AG04449 (cell line): ENCODE measurements around the gene ITGA6.
A peak's percentile ranks its signal among the peaks of the same experiment; 100 is the strongest.

ENCODE experiments used
- CTCF ChIA-PET: fragments of 350-600 bp; formaldehyde crosslinking; extraction: SDS; loops from one replicate; lab custom pipeline; 2021; ENCODE audit warnings: antibody characterized with exemption; lab: Yijun Ruan, JAX
- POLR2A ChIA-PET: fragments of 400-600, 350-600 bp; formaldehyde crosslinking; extraction: SDS; loops from one replicate; lab custom pipeline; 2020; ENCODE audit warnings: antibody characterized with exemption, inconsistent platforms; lab: Yijun Ruan, JAX
- DNase-seq: peaks from one replicate; pipeline ENCODE4 v3.0.0-alpha.2; 2010; ENCODE audit warnings: low read depth, low spot score
- H3K4me3 ChIP-seq: 2 replicates; pipeline ENCODE4 v1.5.1; 2011; ENCODE audit warnings: low read depth, mild to moderate bottlenecking, control low read depth, low read length
- TF ChIP-seq, protein P1 (sequence below): IDR thresholded peaks from one replicate; pipeline ENCODE4 v1.5.1; 2011; ENCODE audit warnings: mild to moderate bottlenecking, moderate library complexity, low read length, control low read depth, inconsistent platforms; ENCODE audit not compliant: insufficient read depth; ENCODE audit errors: missing control alignments

The ITGA6 gene

DNA sequence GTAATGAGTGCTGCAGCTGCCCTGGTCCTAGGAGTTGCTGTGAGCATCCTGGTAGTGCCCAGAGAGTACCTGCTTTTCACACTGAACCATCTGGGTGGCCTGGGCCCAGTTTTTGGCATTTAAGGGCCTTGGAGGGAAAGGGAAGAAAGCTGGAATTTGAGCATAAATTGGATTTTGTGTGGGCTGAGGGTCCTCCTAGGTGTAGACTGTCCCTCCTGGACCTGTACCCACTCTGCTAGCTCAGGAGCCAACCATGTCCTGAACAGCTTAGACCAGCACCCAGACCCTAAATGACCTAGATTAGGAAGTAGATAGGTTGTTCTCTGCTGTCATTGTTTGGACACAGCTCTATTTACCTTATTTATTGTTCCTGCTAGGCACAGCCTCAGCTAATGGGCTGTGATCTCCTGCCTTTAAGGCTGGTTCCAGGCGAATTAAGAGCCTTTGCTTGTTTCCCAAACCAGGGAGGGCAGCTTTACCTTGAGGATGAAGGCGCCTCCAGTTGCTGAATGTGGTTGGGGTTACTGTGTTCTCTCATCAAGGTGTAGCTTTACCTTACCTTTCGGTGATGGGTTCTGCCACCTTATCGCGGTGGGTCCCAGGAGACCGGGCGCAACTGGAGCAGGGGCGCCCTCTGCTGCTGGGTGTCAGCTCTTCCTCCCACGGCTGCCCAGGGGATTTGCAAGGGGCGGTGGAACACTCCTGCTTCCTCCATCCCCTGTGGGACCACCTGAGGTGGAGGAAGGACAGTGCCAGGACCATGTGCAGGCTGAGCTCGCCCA, 34.4 kb downstream of the ITGA6 start:
- H3K4me3 ChIP-seq, result no peak overlapping the region
- POLR2A ChIA-PET, result interaction anchor here (0.9 to 1.4 kb wide), 3 partner anchors 11 to 230 kb away, joined by 4 to 5 read pairs (median 5); no protein-coding TSS in a partner anchor

DNA sequence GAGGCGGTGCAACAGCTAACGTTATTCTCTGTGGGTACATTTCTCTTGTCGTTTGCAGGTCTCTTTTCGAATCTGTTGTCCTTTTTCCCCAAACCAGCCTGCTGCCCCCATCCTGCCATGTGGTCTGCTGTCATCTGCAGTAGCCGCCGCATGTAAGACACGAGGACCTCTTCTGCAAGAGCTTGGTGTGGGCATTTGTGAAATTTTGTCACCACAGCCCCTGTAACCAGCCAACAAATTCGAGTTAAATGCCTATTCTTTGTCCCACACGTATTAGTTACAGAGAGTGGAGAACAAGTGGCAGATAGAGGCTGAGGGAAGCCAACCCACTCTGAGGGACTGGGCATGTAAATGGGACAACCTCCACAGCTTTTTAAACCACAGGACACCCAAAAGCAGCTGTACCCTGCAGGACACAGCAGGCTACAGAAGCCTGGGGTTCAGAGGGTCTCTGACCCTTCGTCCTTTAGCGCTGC, 35.0 kb downstream of the ITGA6 start:
- POLR2A ChIA-PET, result interaction anchor here (1.0 kb wide), 1 partner anchor 209 kb away, joined by 4 read pairs; no protein-coding TSS in a partner anchor
- H3K4me3 ChIP-seq, result no peak overlapping the region
- CTCF ChIA-PET, result interaction anchor here (0.8 to 15.0 kb wide), 53 partner anchors 9 to 889 kb away, joined by 3 to 662 read pairs (median 6); partner anchors contain the start of gene ITGA6
- DNase-seq, result no peak
- TF ChIP-seq, protein P1, sequence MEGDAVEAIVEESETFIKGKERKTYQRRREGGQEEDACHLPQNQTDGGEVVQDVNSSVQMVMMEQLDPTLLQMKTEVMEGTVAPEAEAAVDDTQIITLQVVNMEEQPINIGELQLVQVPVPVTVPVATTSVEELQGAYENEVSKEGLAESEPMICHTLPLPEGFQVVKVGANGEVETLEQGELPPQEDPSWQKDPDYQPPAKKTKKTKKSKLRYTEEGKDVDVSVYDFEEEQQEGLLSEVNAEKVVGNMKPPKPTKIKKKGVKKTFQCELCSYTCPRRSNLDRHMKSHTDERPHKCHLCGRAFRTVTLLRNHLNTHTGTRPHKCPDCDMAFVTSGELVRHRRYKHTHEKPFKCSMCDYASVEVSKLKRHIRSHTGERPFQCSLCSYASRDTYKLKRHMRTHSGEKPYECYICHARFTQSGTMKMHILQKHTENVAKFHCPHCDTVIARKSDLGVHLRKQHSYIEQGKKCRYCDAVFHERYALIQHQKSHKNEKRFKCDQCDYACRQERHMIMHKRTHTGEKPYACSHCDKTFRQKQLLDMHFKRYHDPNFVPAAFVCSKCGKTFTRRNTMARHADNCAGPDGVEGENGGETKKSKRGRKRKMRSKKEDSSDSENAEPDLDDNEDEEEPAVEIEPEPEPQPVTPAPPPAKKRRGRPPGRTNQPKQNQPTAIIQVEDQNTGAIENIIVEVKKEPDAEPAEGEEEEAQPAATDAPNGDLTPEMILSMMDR, result no peak

More for the DNA sequence above, 34.4 kb downstream of the ITGA6 start:
- CTCF ChIA-PET, result interaction anchor here (0.6 to 15.0 kb wide), 71 partner anchors 10 to 1932 kb away, joined by 3 to 662 read pairs (median 5); partner anchors contain the start of gene ITGA6
- TF ChIP-seq, protein P1, result peak; percentile 91
- DNase-seq, result no peak

DNA sequence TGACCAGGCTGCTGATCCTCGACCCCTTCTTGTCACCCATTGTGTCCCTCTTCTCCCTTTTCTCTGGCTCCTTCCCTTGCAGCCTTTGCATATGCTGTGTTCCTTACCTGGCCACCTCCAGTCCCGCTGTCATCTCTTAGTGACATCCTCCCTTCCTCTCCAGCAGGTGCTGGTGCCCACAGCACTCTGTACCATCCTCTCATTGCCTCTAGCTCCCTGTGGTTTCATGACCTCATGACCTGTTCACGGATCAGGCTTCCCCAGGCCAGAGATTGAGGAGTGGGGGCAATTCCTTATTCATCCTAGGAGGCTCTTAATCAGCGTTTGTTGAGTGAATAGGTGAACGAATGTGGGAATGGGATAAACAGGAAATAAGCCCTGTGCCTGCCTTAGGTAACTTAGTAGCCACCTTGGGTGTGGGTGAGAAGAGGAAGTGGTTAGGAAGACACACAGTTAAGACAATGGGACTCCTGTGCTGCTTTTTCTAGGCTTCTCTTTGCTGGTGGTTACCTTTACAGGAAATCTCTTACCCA, 35.5 kb downstream of the ITGA6 start:
- DNase-seq, result no peak
- TF ChIP-seq, protein P1, result no peak
- ChIA-PET CTCF (interaction anchor here (0.7 to 15.0 kb wide), 38 partner anchors 8 to 889 kb away, joined by 3 to 662 read pairs (median 10); partner anchors contain the start of gene ITGA6), POLR2A (no interaction called here)
- H3K4me3 ChIP-seq, result no peak overlapping the region

DNA sequence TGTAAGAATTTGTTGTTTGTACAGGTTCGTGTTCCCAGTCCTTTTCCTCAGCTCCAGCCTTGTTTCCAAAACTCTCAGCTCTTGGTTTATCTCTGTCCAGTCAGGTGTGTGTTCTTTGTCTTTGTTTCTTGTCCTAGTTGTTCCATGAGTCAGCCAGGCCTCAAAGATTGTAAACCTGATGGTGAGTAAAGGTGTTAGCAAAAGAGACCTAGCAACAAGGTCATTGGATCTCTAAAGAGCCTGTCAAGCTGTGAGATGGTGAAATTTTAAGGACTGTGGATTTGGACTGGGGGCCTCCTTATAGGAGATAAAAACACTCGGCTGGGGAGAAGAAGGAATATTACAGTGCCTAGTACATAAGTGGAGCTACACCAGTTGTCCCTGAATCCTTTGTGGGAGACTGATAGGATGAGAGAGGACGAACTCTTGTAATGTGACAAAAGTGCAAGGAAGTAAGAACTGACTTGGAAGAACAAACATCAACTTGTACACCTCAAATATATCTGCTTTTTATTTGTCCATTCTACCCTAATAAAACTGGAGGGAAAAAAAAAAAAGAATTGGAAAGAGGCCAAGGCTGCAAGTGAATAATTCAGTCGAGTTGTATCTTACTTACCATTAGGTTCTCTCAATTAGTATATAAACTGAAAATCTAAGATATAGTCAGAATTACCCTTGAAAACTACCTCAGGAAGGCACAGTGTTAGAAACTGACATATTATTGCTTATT, 37.2 kb downstream of the ITGA6 start:
- ChIA-PET POLR2A (no interaction called here), CTCF (interaction anchor here (0.7 to 15.0 kb wide), 23 partner anchors 9 to 762 kb away, joined by 3 to 662 read pairs (median 12); no protein-coding TSS in a partner anchor)
- no peak for DNase-seq
- no peak overlapping the region for H3K4me3 ChIP-seq
- TF ChIP-seq, protein P1, result no peak

DNA sequence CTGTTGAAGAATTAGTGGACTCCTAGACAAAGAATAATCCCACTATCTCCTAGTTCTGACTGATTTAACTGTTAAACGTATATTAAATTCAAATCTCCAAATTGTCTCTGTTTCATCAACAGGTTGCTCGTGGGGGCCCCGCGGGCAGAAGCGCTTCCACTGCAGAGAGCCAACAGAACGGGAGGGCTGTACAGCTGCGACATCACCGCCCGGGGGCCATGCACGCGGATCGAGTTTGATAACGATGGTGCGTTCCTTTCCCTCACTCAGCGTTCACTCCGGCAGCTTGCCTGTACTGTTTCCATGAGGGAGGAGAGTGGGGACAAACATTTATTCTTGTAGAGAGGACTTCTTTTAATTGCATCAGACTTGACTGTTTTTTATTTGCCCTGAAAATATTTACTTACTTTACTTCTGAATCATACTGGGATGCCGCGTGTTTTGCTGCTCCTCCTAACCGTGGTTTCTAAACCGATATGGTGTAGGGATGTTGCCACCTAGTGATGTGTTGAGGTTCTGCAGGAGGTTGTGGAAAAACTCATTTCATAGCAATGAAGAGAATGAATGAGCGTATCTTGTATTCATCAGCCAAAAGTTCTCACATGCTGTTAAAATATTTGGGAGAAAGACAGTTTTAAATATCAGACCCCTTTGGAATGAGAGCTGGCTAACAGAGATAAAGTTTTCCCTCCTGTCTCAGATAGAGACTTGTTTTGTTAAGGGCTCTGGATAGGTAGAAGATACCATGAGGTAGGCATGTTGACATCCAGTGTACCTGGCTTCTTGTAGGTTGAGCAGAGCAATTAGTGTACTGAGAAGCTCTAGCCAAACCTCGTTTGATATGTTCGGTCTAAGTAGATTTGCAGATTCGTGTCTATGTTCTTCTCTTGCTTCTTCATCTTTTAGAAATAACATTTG, 38.3 kb downstream of the ITGA6 start:
- peak; percentile 56 for DNase-seq
- TF ChIP-seq, protein P1, result peak; percentile 73
- ChIA-PET CTCF (interaction anchor here (0.7 to 15.0 kb wide), 44 partner anchors 10 to 892 kb away, joined by 3 to 662 read pairs (median 4); no protein-coding TSS in a partner anchor), POLR2A (interaction anchor here (0.6 kb wide), 1 partner anchor 293 kb away, joined by 3 read pairs; no protein-coding TSS in a partner anchor)
- peak overlapping the region; percentile 52 for H3K4me3 ChIP-seq
